GM20000 (cell line): Measurements from ENCODE around the gene MAP3K6.

ENCODE experiments used
- DNase-seq: peaks from one replicate; pipeline ENCODE4 v3.0.0; 2012; ENCODE audit warnings: low spot score
- TF ChIP-seq, protein P1 (sequence below): IDR thresholded peaks from 2 replicates; pipeline ENCODE4 v1.5.1; 2012; ENCODE audit warnings: mild to moderate bottlenecking, control low read depth; ENCODE audit errors: extremely low read depth, missing control alignments

The MAP3K6 gene

DNA sequence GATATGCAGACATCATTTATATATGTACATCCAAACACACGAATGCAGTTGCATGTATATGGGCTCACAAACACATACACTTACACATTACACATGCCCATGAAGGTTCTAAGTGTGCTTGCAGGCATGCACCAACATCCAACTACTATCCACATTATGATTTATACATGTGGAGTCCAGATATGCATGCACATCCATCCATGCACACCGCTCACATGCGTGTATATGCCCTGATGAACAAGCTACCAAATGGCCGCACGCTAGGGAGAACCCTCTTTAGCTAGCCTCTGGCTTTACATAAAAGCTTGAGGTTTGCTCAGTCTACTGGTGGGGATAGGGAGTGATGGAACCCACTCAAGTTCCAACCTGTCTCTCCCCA is 34.2 kb upstream of the MAP3K6 start:
- DNase-seq: no peak
- TF ChIP-seq, protein P1, sequence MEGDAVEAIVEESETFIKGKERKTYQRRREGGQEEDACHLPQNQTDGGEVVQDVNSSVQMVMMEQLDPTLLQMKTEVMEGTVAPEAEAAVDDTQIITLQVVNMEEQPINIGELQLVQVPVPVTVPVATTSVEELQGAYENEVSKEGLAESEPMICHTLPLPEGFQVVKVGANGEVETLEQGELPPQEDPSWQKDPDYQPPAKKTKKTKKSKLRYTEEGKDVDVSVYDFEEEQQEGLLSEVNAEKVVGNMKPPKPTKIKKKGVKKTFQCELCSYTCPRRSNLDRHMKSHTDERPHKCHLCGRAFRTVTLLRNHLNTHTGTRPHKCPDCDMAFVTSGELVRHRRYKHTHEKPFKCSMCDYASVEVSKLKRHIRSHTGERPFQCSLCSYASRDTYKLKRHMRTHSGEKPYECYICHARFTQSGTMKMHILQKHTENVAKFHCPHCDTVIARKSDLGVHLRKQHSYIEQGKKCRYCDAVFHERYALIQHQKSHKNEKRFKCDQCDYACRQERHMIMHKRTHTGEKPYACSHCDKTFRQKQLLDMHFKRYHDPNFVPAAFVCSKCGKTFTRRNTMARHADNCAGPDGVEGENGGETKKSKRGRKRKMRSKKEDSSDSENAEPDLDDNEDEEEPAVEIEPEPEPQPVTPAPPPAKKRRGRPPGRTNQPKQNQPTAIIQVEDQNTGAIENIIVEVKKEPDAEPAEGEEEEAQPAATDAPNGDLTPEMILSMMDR: no peak

DNA sequence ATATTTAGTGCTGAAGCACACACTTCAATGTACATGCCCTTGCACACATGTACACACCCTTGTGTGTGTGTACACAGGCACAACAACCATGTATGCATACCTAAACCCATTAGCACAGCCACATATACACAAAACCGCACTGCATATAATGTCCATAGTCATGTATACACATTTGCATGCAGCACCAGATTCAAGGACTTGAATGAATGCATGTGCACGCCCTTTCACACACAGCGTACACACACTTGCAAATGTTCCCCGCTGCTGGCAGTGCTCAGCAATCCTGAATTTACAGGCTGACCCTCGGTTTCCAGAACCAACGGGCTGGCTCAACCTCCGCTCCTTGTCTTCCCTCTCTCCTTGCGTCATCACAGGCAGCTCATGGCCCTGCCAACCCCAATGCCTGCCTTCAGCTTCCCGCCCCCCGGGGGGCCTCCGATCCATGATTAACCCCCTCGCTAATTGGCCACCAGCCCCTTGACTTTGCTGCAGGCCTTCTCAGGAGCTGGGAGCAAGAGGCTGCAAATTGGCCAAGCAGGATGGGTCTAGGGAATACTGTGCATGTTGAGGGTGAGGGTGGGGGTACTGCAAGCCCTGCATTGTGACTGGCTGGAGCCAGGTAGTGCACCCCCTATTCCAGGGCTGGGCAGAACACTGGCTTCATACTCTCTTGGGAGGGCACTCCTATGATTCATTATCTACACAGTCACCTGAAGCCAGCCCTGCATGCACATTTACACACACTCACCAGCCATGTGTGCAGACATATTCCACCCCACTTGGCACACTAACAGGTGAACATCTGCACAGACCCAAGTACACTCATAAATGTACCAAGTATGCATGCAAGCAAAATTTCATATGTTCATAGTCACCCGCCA is 33.6 kb upstream of the MAP3K6 start:
- TF ChIP-seq, protein P1: no peak
- DNase-seq: no peak

DNA sequence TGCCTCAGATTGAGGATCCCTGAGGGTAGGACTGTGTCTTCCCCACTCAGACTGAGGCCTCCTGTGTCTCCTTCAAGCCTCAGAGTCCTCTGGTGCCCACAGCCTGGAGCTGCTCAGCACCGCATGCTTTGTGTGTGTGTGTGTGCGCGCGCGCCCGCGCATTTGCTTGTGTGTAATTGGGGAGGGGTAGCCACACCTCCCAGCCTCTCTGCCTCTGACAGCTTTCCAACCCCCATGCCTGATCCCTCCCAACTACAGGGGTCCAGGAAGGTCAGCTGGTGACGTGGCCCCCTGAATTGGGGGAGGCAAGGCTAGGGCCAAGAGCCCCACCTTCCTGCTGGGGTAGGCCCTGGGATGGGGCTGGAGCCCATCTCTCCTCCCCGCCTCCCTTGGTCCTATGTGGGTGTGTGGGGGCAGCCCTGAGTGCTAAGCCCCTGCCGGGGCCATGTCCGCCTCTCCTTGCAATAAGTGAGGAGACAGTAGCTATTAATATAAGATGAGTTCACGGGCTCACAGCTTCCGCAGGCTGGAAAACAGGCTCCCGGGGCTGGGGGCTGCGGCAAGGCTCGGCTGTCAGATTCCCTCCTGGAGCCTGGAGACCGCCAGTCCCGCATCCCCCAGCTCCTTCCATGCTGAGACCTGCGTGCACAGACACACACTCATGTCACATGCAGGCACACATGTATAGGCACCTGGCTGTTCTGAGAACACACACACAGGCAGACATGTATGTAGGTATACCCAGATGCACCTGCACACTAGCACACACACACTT is 32.7 kb upstream of the MAP3K6 start:
- DNase-seq: no peak
- TF ChIP-seq, protein P1: no peak

DNA sequence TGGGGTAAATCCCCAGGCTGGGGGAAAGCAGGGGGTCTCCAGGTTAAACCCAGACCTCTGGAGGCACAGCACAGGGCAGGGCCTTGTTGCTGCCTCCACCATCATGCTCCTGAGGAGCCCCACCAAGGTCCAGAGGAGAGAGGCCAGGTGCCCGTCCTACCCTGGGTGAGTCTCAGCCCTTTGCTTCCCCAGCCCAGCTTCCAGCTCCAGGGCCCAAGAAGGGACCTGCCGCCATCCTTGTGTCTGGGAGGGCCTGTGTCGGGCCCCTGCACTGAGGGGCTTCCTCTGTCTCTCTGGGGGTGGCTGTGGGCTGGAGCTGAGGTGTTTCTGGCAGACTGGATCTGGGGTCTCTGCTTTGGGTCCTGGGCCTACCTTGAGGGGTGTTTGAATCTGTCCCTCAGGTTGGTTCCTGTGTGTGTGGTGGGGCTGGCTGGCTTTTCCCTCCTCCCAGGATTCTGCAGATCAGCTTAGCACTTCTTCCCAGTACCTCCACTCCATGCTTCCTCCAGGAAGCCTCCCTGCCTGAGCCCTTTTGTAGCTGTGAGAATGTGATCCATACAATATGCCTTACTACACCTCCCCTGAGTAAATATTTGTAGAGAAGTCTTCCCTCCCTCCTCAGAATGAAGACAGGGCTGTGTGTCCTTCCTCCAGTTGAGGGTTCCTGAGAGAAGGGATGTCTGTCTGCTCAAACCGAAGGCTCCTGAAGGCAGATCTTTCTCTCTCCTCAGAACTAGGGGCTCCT is 31.8 kb upstream of the MAP3K6 start:
- DNase-seq: no peak
- TF ChIP-seq, protein P1: no peak

DNA sequence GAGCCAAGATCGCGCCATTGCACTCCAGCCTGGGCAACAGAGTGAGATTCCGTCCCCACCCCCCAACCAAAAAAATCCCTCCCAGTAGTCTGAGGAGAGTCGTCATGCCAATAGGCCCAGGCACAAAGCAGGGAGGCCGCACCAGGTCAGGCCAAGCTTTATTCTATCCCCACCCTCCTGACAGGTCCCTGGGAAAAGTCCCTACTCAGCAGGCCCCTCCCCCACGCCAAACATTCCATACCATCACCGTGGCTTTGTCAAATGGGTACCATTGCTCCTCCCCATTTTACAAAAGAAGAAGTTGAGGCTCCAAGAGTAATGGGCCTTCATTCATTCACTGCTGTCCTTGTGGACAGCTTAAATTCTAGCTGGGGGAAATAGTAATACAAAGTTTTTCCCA is 31.0 kb upstream of the MAP3K6 start:
- TF ChIP-seq, protein P1: no peak
- DNase-seq: no peak

DNA sequence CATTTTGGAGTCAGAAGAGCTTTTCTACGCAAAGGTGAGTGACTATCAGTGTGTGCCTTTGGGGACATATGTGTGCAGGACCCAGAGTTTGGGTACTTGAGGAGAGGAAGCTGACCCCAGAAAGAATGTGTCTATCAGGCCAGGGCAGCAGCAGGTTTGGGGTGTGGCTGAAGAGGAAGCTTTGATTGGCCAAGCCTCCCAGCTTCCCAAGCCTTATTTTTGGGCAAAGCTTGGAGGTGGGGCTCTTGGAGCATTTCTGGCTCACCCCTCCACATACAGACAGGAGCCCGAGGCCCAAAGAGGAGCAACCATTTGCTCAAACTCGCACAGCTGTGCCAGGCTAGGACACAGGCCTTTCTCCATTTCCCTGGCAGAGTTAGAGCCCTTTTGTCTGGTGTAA is 30.3 kb upstream of the MAP3K6 start:
- no peak for DNase-seq

More for the DNA sequence above, 30.3 kb upstream of the MAP3K6 start:
- TF ChIP-seq, protein P1: no peak
